Posterior vena cava (tissue), 2 donors: ENCODE measurements around the gene SDR42E2. TPM values are rescaled to one million over a fixed set of nuclear protein-coding genes. Genes with fewer than 3 reads are reported as not detected.

Experiments used
- DNase-seq: peaks from one replicate; pipeline ENCODE4 v3.0.0-alpha.2; 2020; ENCODE audit warnings: low spot score
- intact Hi-C, 2 donors: fragments of 100-400 bp; cut with DNase I; formaldehyde crosslinking; loops; one replicate each; pipeline versions ENCODE4 v1.14.1 to v1.14.2; 2022 to 2023
- total RNA-seq, 2 donors: library from RNA; stranded (reverse); fragmentation: NEBNext Ultra II Directional; extraction: Animal tissue kit (Norgen Biotek cat#: 25700); gene quantifications; one replicate each; pipeline ENCODE4 v1.2.1, GENCODE V29; 2021
- donor health status: DM: yes; HTN: yes; CAD: no.
- donor health status: DM: yes; HTN: yes; CAD: no.

Gene SDR42E2
- total RNA-seq, 2 donors from 2014 or later: not detected

- DNase-seq: no peak
- intact Hi-C loops: no loop called here
These were observed 59.7 kb downstream of the SDR42E2 start for GRCh38 chr16:22222006-22222405.

GRCh38 chr16:22222998-22223397 is 60.7 kb downstream of the SDR42E2 start:
- intact Hi-C loops: no loop called here
- DNase-seq: no peak

GRCh38 chr16:22225060-22225459 is 62.8 kb downstream of the SDR42E2 start:
- intact Hi-C loops: no loop called here
- no peak for DNase-seq

- intact Hi-C loops: no loop called here
- DNase-seq: no peak
These were observed 67.6 kb downstream of the SDR42E2 start for GRCh38 chr16:22229889-22230288.

GRCh38 chr16:22232277-22233036 is 70.2 kb downstream of the SDR42E2 start:
- intact Hi-C loops: no loop called here

GRCh38 chr16:22233037-22233372 is 70.7 kb downstream of the SDR42E2 start:
- intact Hi-C loops: no loop called here
- DNase-seq: no peak

More at GRCh38 chr16:22232277-22233036, 70.2 kb downstream of the SDR42E2 start:
- DNase-seq: no peak

- intact Hi-C loops: no loop called here
- no peak for DNase-seq
These were observed 73.8 kb downstream of the SDR42E2 start for GRCh38 chr16:22235839-22236745.

GRCh38 chr16:22239131-22239805 is 77.0 kb downstream of the SDR42E2 start:
- DNase-seq: no peak
- intact Hi-C loops: no loop called here

- intact Hi-C loops: no loop called here
- no peak for DNase-seq
These were observed 77.9 kb downstream of the SDR42E2 start for GRCh38 chr16:22240023-22240710.

Other genes with a start within 250 kb of the SDR42E2 start
- 100 to 1,000 TPM; 147 to 168 TPM for gene UQCRC2, start 209.1 kb upstream of the SDR42E2 start, total RNA-seq
- not detected for gene PDZD9, start 161.4 kb upstream of the SDR42E2 start, total RNA-seq
- gene MOSMO, start 154.4 kb upstream of the SDR42E2 start, total RNA-seq: 10 to 100 TPM; 13.3 to 16.1 TPM
- not detected for gene VWA3A, start 70.0 kb upstream of the SDR42E2 start, total RNA-seq
- 10 to 100 TPM; 33.6 to 45.7 TPM for gene EEF2K, start 43.8 kb downstream of the SDR42E2 start, total RNA-seq
- 10 to 100 TPM; 28.6 to 33.0 TPM for gene POLR3E, start 134.9 kb downstream of the SDR42E2 start, total RNA-seq
- 10 to 100 TPM; 28.9 to 40.0 TPM for gene CDR2, start 212.1 kb downstream of the SDR42E2 start, total RNA-seq